GM12878 (cell line): Measurements from ENCODE around the gene TMIGD3. TPM values are rescaled to one million over a fixed set of nuclear protein-coding genes. Genes with fewer than 3 reads are reported as not detected.

Experiments used
- ATAC-seq: fragments of 200-7000 bp; cut with Tn5 transposase; 3 replicates; pipeline ENCODE4 v1.9.1; 2020; ENCODE audit warnings: mild to moderate bottlenecking, moderate library complexity
- BruUV-seq: library from RNA; stranded (reverse); fragments of 400-500 nt; replicated peaks from 2 replicates; lab custom pipeline; 2021; lab: Mats Ljungman, UMichigan
- CTCF ChIA-PET: fragments of 300-600 bp; sonication (Branson Sonifier 250); formaldehyde crosslinking; extraction: SDS; loops from one replicate; lab custom pipeline; 2021; ENCODE audit warnings: inconsistent platforms; lab: Yijun Ruan, JAX
- POLR2A ChIA-PET: fragments of 350-600 bp; formaldehyde crosslinking; extraction: SDS; loops from one replicate; lab custom pipeline; 2021; ENCODE audit warnings: inconsistent platforms; lab: Charles Lee
- RAD21 ChIA-PET: fragments of 300-600 bp; sonication (Branson Sonifier 250); formaldehyde crosslinking; loops from one replicate; lab custom pipeline; 2023; ENCODE audit warnings: antibody characterized with exemption; ENCODE audit not compliant: unreplicated experiment; lab: Charles Lee
- SMC1A ChIA-PET: fragments of 300-600 bp; sonication (Branson Sonifier 250); formaldehyde crosslinking; loops from one replicate; lab custom pipeline; 2023; ENCODE audit not compliant: unreplicated experiment, uncharacterized antibody; lab: Charles Lee
- DNase-seq: peaks from one replicate; pipeline ENCODE4 v3.0.0-alpha.2; 2011; ENCODE audit warnings: low read depth, low spot score
- FAIRE-seq: peaks from 3 replicates; lab custom pipeline; 2011; peaks lifted over from hg19 to GRCh38; lab: Jason Lieb, UNC
- H2AFZ ChIP-seq: 2 replicates; pipeline ENCODE4 v1.6.0; 2011; ENCODE audit warnings: low read depth, low read length, control low read depth; ENCODE audit not compliant: control insufficient read depth
- H3K27ac ChIP-seq: 2 replicates; pipeline ENCODE4 v1.5.1; 2011; ENCODE audit warnings: control low read depth; ENCODE audit not compliant: control insufficient read depth, insufficient read depth
- H3K27me3 ChIP-seq, 2 experiments: replicated peaks in 1 of 2; 2 replicates each; pipeline versions ENCODE4 v1.6.0 to v1.6.1; 2011; ENCODE audit warnings: low read length in 1 of 2; ENCODE audit not compliant: control insufficient read depth in 2 of 2, insufficient read depth in 2 of 2
- H3K36me3 ChIP-seq, 2 experiments: 2 replicates each; pipeline ENCODE4 v1.5.1; 2011; ENCODE audit warnings: low read length in 1 of 2; ENCODE audit not compliant: control insufficient read depth in 2 of 2, insufficient read depth in 2 of 2
- H3K4me1 ChIP-seq: 2 replicates; pipeline ENCODE4 v1.6.1; 2011; ENCODE audit warnings: mild to moderate bottlenecking, low read length, moderate library complexity, mixed read lengths; ENCODE audit not compliant: control insufficient read depth, insufficient read depth
- H3K4me2 ChIP-seq: 2 replicates; pipeline ENCODE4 v1.6.0; 2011; ENCODE audit warnings: control low read depth; ENCODE audit not compliant: control insufficient read depth, insufficient read depth
- H3K4me3 ChIP-seq: fragments of 200-600 bp; sonication (generic); 2 replicates; pipeline ENCODE4 v1.5.1; 2016
- H3K79me2 ChIP-seq: 2 replicates; pipeline ENCODE4 v1.6.0; 2011; ENCODE audit warnings: low read length; ENCODE audit not compliant: control insufficient read depth, insufficient read depth
- H3K9ac ChIP-seq: 2 replicates; pipeline ENCODE4 v1.8.0; 2011; ENCODE audit warnings: low read length, control low read depth, mixed read lengths; ENCODE audit not compliant: control insufficient read depth, insufficient read depth
- H3K9me3 ChIP-seq: replicated peaks from 3 replicates; pipeline ENCODE4 v1.5.1; 2011; ENCODE audit warnings: mild to moderate bottlenecking, low read length; ENCODE audit not compliant: control insufficient read depth, insufficient read depth
- H4K20me1 ChIP-seq: 2 replicates; pipeline ENCODE4 v1.6.0; 2011; ENCODE audit not compliant: control insufficient read depth, insufficient read depth
- ASH2L ChIP-seq: fragments of 300-600, 200-600 bp; sonication (generic); IDR thresholded peaks from 2 replicates; pipeline ENCODE4 v1.6.1; 2017; ENCODE audit warnings: low read depth, mild to moderate bottlenecking, borderline replicate concordance
- CTCF ChIP-seq, 3 experiments: IDR thresholded peaks in 2 of 3; conservative IDR thresholded peaks in 1 of 3; 2 replicates each; pipeline ENCODE4 v1.5.1; 2011; ENCODE audit warnings: low read depth in 3 of 3, low read length in 3 of 3, mild to moderate bottlenecking in 3 of 3, control low read depth in 2 of 3, moderate library complexity in 2 of 3, inconsistent platforms in 1 of 3, mixed read lengths in 1 of 3; ENCODE audit not compliant: control insufficient read depth in 2 of 3, insufficient read depth in 1 of 3; ENCODE audit errors: extremely low read depth in 1 of 3
- IRF4 ChIP-seq: IDR thresholded peaks from 2 replicates; pipeline ENCODE4 v1.6.1; 2011; ENCODE audit warnings: low read depth, low read length
- JUNB ChIP-seq: IDR thresholded peaks from 2 replicates; pipeline ENCODE4 v1.6.1; 2016; ENCODE audit warnings: antibody characterized with exemption, mild to moderate bottlenecking
- RAD21 ChIP-seq: IDR thresholded peaks from 2 replicates; pipeline ENCODE4 v1.6.1; 2011; ENCODE audit warnings: mild to moderate bottlenecking, low read depth, low read length, moderate library complexity; ENCODE audit not compliant: insufficient read depth
- SMAD1 ChIP-seq: fragments of 450-650 bp; IDR thresholded peaks from 2 replicates; pipeline ENCODE4 v1.6.1; 2018; ENCODE audit warnings: mild to moderate bottlenecking, low read depth; ENCODE audit not compliant: partially characterized antibody
- SMC3 ChIP-seq: IDR thresholded peaks from 2 replicates; pipeline ENCODE4 v1.6.1; 2011; ENCODE audit warnings: low read length, improper control_type of control experiment, borderline replicate concordance
- WGBS: methylation state at CpG from one replicate; pipeline ENCODE4 v1.1.6; 2016; ENCODE audit warnings: low lambda C conversion rate; ENCODE audit not compliant: insufficient replicate concordance, insufficient coverage; ENCODE audit errors: missing lambda C conversion rate; 5-methylcytosine and 5-hydroxymethylcytosine counted together
- in situ Hi-C: fragments of 300-500 bp; cut with MboI; formaldehyde crosslinking; loops from 9 replicates; pipeline ENCODE4 v1.14.3; 2018; ENCODE audit warnings: mixed read lengths
- intact Hi-C: fragments of 100-400 bp; cut with micrococcal nuclease; formaldehyde crosslinking; loops from one replicate; pipeline ENCODE4 v1.14.2; 2022; ENCODE audit not compliant: unreplicated experiment
- polyA plus RNA-seq, 11 experiments: library from polyadenylated mRNA; depleted of rRNA in 4 of 11; unstranded in 6 of 11; stranded (reverse) in 5 of 11; fragments of >200 nt; fragmentation: Nextera tagmentation in 4 of 11; fragmentation: Illumina TruSeq in 1 of 11; extraction: Ambion mirVana in 4 of 11; extraction: Trizol in 1 of 11; gene quantifications; 1 replicate in 1 of 11; 2 replicates in 10 of 11; pipeline versions ENCODE4 v1.2.1 to v1.2.3, GENCODE V29; 2011 to 2016; ENCODE audit warnings: inconsistent platforms in 2 of 11, missing spikeins in 2 of 11, low read depth in 1 of 11
- total RNA-seq, 4 experiments: library from RNA; depleted of rRNA in 3 of 4; stranded (reverse); fragments of >200 nt in 3 of 4; fragmentation: Illumina TruSeq in 1 of 4; extraction: Trizol in 1 of 4; gene quantifications; 2 replicates each; pipeline versions ENCODE4 v1.2.1 to v1.2.3, GENCODE V29; 2013 to 2021
- TF ChIP-seq, protein P1 (sequence below): IDR thresholded peaks from 2 replicates; pipeline ENCODE4 v1.6.1; 2011; ENCODE audit warnings: low read depth, low read length, improper control_type of control experiment, borderline replicate concordance

The TMIGD3 gene
- total and polyA plus RNA-seq, 10 of the 15 experiments (the other 5 are each of a cell fraction or from before 2014, with no cell fraction given): 0.17 TPM; not detected in 9

- in situ Hi-C loops (no loop called here), intact Hi-C loops (loop anchor here (2.0 kb wide), 1 partner anchor 220 kb away; no protein-coding TSS in a partner anchor)
- Histone ChIP-seq H3K27me3 (no peaks in the 10 kb centered on the region), H3K9ac (no peak overlapping the region), H3K4me3 (no peak overlapping the region), H4K20me1 (no peaks in the 10 kb centered on the region; the same call in 1 of the 2 replicates), H3K9me3 (no peaks in the 10 kb centered on the region), H3K79me2 (peaks cover 21% of the 10 kb centered on the region), H3K27ac (no peak overlapping the region), H3K36me3 (peaks cover 19 to 55% of the 10 kb centered on the region in 2 experiments), H3K4me2 (peak overlapping the region; percentile 33), H3K4me1 (peaks cover 15% of the 10 kb centered on the region), H2AFZ (no peak overlapping the region)
- no peak for FAIRE-seq
- ChIA-PET POLR2A (interaction anchor here (0.9 kb wide), 1 partner anchor 10 kb away, joined by 3 read pairs; no protein-coding TSS in a partner anchor), SMC1A (interaction anchor here (0.9 to 1.6 kb wide), 5 partner anchors 9 to 411 kb away, joined by 3 to 5 read pairs (median 4); no protein-coding TSS in a partner anchor), CTCF (interaction anchor here (0.8 to 4.0 kb wide), 9 partner anchors 10 to 412 kb away, joined by 3 to 32 read pairs (median 7); no protein-coding TSS in a partner anchor), RAD21 (interaction anchor here (1.0 to 1.8 kb wide), 3 partner anchors 35 to 62 kb away, joined by 3 to 4 read pairs (median 3); no protein-coding TSS in a partner anchor)
- peak; percentile 77 for ATAC-seq
- no peak for DNase-seq
- no TSS peak for BruUV-seq
- peak; percentile 45; the same call in 1 of the 2 replicates for TF ChIP-seq JUNB
- TF ChIP-seq ASH2L: no peak
- TF ChIP-seq IRF4: peak; percentile 56; the same call in 1 of the 2 replicates
- 75% methylated on average over 4 of the region's 4 CpGs for WGBS
Observed at GRCh38 chr1:111442457-111442856, 61.0 kb downstream of the TMIGD3 start.

DNA sequence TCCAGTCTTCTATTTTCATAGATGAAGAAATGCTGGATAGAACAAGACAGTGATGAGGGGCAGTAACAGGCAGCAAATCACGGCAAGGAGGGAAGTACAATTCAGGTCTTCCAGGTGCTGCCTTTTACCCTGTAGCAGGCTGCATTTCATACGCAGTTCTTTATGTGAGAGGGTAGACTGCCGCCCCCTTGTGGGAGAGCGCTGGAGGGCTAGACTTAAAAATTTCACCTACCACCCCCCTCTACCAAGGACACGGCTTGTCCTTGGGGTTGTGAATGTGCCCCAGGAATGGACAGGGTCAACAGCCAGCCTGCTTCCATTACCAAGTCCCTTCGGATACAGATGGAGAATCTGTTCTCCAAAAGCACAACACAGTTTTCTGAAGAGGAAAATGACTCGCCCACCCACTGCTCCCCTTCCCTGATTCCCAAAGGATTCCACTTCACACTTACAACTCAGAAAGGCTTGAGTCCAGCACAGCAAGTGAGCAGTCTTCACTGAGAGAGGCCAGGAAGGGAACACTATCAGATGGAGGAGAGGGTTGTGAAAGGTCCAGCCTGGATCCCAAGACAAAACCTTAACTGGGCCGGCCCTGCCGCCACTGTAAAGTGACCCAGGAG, 61.8 kb downstream of the TMIGD3 start:
- Histone ChIP-seq H3K4me2 (no peak overlapping the region), H3K36me3 (peaks cover 19 to 53% of the 10 kb centered on the region in 2 experiments), H2AFZ (no peak overlapping the region), H3K79me2 (peaks cover 13% of the 10 kb centered on the region), H3K9me3 (no peaks in the 10 kb centered on the region), H3K4me3 (no peak overlapping the region), H3K27ac (no peak overlapping the region), H3K4me1 (peaks cover 10% of the 10 kb centered on the region), H4K20me1 (no peaks in the 10 kb centered on the region; the same call in 1 of the 2 replicates), H3K9ac (no peak overlapping the region)
- ChIA-PET RAD21 (interaction anchor here (0.7 to 1.8 kb wide), 3 partner anchors 42 to 218 kb away, joined by 3 to 4 read pairs (median 3); no protein-coding TSS in a partner anchor), POLR2A (no interaction called here), SMC1A (interaction anchor here (1.4 to 1.6 kb wide), 2 partner anchors 218 to 410 kb away, joined by 4 to 5 read pairs; no protein-coding TSS in a partner anchor), CTCF (interaction anchor here (0.6 to 4.0 kb wide), 8 partner anchors 11 to 411 kb away, joined by 5 to 32 read pairs (median 7); no protein-coding TSS in a partner anchor)
- no TSS peak for BruUV-seq
- in situ Hi-C loops: no loop called here
- 44% methylated on average over 9 of the region's 9 CpGs for WGBS
- intact Hi-C loops: loop anchor here (2.0 kb wide), 1 partner anchor 219 kb away; no protein-coding TSS in a partner anchor
- ATAC-seq: peak; percentile 81
- no peak for FAIRE-seq
- TF ChIP-seq SMAD1 (no peak), CTCF (IDR thresholded peaks at IDR 0.05 in 2 of 3, conservative IDR thresholded peaks at IDR 0.05 in 1 of 3; ENCODE audit: control insufficient read depth in 2 of 3, extremely low read depth in 1 of 3, insufficient read depth in 1 of 3, low read depth in 3 of 3, low read length in 3 of 3) (peak; percentile 55 to 65 (median 56)), SMC3 (peak; percentile 47; the same call in 1 of the 2 replicates), RAD21 (peak; percentile 52)
- TF ChIP-seq, protein P1, sequence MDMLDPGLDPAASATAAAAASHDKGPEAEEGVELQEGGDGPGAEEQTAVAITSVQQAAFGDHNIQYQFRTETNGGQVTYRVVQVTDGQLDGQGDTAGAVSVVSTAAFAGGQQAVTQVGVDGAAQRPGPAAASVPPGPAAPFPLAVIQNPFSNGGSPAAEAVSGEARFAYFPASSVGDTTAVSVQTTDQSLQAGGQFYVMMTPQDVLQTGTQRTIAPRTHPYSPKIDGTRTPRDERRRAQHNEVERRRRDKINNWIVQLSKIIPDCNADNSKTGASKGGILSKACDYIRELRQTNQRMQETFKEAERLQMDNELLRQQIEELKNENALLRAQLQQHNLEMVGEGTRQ: no peak
- TF ChIP-seq, all 136 proteins: peak for 3
- DNase-seq: no peak
- no peaks in the 10 kb centered on the region for H3K27me3 ChIP-seq
